Stimulated activated CD8-positive, alpha-beta memory T cell treated with anti-CD3 and anti-CD28 coated beads, Interleukin-2, amount 100 ng/mL, for 1 hour (primary cell): ENCODE results near the gene KCNJ5.

Experiments used
- DNase-seq, 2 donors: peaks; one replicate each; pipeline ENCODE4 v3.0.0-alpha.2; 2020; ENCODE audit warnings: low read depth in 2 of 2

Gene KCNJ5

GRCh38 chr11:128956401-128957201, 65.4 kb downstream of the KCNJ5 start:
- DNase-seq, result no peak

GRCh38 chr11:128957202-128957482, 66.0 kb downstream of the KCNJ5 start:
- DNase-seq, result no peak

- no peak for DNase-seq
Observed at GRCh38 chr11:128961645-128962044, 70.5 kb downstream of the KCNJ5 start.

- no peak for DNase-seq
Observed at GRCh38 chr11:128962896-128963295, 71.7 kb downstream of the KCNJ5 start.

- no peak for DNase-seq
Observed at GRCh38 chr11:128963744-128964325, 72.7 kb downstream of the KCNJ5 start.

GRCh38 chr11:128964463-128964930, 73.3 kb downstream of the KCNJ5 start:
- no peak for DNase-seq

GRCh38 chr11:128965485-128965884, 74.3 kb downstream of the KCNJ5 start:
- DNase-seq, result no peak

GRCh38 chr11:128967578-128967977, 76.4 kb downstream of the KCNJ5 start:
- no peak for DNase-seq

GRCh38 chr11:128968916-128969315, 77.8 kb downstream of the KCNJ5 start:
- DNase-seq, result no peak
